Uterus (tissue), 4 donors: ENCODE measurements around the gene NEK10. TPM values are rescaled to one million over a fixed set of nuclear protein-coding genes. Genes with fewer than 3 reads are reported as not detected.

ENCODE experiments used
- DNase-seq, 2 donors: peaks; one replicate each; pipeline ENCODE4 v3.0.0-alpha.2; 2019 to 2020
- H3K27ac ChIP-seq, 2 donors: fragments of 200-600 bp; sonication (generic); 1 replicate in 1 of 2; 2 replicates in 1 of 2; pipeline ENCODE4 v1.5.1; 2016 to 2018
- H3K27me3 ChIP-seq, 2 donors: fragments of 200-600 bp; sonication (generic); one replicate each; pipeline ENCODE4 v1.5.1; 2018 to 2019; ENCODE audit warnings: control low read depth in 1 of 2
- H3K36me3 ChIP-seq, 2 donors: fragments of 200-600 bp; sonication (generic); one replicate each; pipeline ENCODE4 v1.5.1; 2019; ENCODE audit warnings: control low read depth in 1 of 2
- H3K4me1 ChIP-seq, 2 donors: fragments of 200-600 bp; sonication (generic); one replicate each; pipeline ENCODE4 v1.5.1; 2018 to 2019; ENCODE audit warnings: control low read depth in 1 of 2
- H3K4me3 ChIP-seq, 2 donors: fragments of 200-600 bp; sonication (generic); 1 replicate in 1 of 2; 2 replicates in 1 of 2; pipeline ENCODE4 v1.5.1; 2018 to 2019; ENCODE audit warnings: mild to moderate bottlenecking in 1 of 2
- H3K9me3 ChIP-seq, 2 donors: fragments of 200-600 bp; sonication (generic); one replicate each; pipeline ENCODE4 v1.5.1; 2019; ENCODE audit warnings: control low read depth in 1 of 2
- CTCF ChIP-seq, 4 experiments: fragments of 200-600 bp in 2 of 4; fragments of 450-650 bp in 2 of 4; sonication (generic) in 2 of 4; IDR thresholded peaks; one replicate each; pipeline ENCODE4 v1.5.1; 2016 to 2019; ENCODE audit warnings: antibody characterized with exemption in 4 of 4, mild to moderate bottlenecking in 2 of 4, moderate library complexity in 1 of 4
- POLR2A ChIP-seq, 2 donors: fragments of 450-650 bp; IDR thresholded peaks; one replicate each; pipeline ENCODE4 v1.6.1; 2016; ENCODE audit warnings: antibody characterized with exemption in 2 of 2, mild to moderate bottlenecking in 1 of 2, moderate library complexity in 1 of 2
- intact Hi-C: fragments of 100-400 bp; cut with DNase I; formaldehyde crosslinking; loops from one replicate; pipeline ENCODE4 v1.15.1; 2023; ENCODE audit warnings: low total_unique reads
- total RNA-seq, 4 donors: library from RNA; depleted of rRNA in 3 of 4; stranded (reverse); fragments of >200 nt in 3 of 4; gene quantifications; one replicate each; pipeline versions ENCODE4 v1.1.0 to v1.2.4, GENCODE V29; 2014 to 2023
- donor health status: DM: yes; HTN: yes; CAD: no.

NEK10 gene
- total RNA-seq, 4 donors from 2014 or later, result under 0.01 to 8.3 (median 0.83) TPM

DNA sequence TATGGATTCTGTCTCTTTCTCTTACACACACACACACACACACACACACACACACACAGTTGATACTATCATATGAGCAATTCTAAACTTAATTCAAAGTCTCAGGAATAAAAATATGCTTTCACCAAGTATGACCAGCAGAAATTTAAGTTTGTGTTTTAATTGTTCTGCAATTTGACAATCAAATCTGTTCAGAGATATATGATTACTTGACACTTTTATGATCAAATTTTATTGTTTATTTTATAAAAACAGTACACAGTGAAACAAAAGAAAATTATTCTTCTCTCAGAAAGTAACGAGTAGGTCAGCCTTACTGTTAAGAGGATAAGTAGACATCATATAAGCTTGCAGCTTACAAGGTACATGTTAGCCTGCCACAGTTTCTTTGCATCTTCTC is 114.3 kb downstream of the NEK10 start:
- no peak for TF ChIP-seq POLR2A (IDR thresholded peaks at IDR 0.05)
- no peak for TF ChIP-seq CTCF (IDR thresholded peaks at IDR 0.05)
- DNase-seq, result no peak
- intact Hi-C loops, result no loop called here
- Histone ChIP-seq H3K4me3 (no peak overlapping the region), H3K36me3 (no peaks in the 10 kb centered on the region), H3K4me1 (no peaks in the 10 kb centered on the region), H3K9me3 (no peaks in the 10 kb centered on the region), H3K27me3 (no peaks in the 10 kb centered on the region), H3K27ac (no peak overlapping the region)

DNA sequence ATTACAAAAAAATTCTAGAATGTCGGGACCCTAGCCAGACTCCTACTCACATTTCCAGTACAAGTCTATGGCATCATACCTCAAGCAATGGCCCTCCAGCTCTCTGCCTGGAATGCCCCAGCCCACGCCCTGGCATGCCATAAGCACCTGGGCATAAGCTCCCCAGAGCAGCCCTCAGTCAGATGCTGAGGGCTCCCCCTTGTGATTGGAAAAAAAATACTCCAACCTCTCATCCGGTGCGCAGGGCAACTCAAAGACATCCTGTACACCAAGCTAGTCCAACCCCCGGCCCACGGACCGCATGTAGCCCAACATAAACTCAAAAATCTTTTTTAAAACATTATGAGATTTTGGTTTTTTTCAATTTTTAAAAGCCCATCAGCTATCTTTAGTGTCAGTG is 115.4 kb downstream of the NEK10 start:
- DNase-seq, result no peak

GRCh38 chr3:27253391-27253790 is 115.8 kb downstream of the NEK10 start:
- no peaks in the 10 kb centered on the region for H3K4me1 ChIP-seq
- DNase-seq, result no peak
- H3K27ac ChIP-seq, result no peak overlapping the region
- no peaks in the 10 kb centered on the region for H3K27me3 ChIP-seq
- no peaks in the 10 kb centered on the region for H3K36me3 ChIP-seq
- TF ChIP-seq CTCF (IDR thresholded peaks at IDR 0.05) (no peak), POLR2A (IDR thresholded peaks at IDR 0.05) (no peak)
- intact Hi-C loops, result no loop called here
- H3K9me3 ChIP-seq, result no peaks in the 10 kb centered on the region
- no peak overlapping the region for H3K4me3 ChIP-seq

More for the DNA sequence above, 115.4 kb downstream of the NEK10 start:
- Histone ChIP-seq H3K9me3 (no peaks in the 10 kb centered on the region), H3K4me1 (no peaks in the 10 kb centered on the region), H3K27ac (no peak overlapping the region), H3K36me3 (no peaks in the 10 kb centered on the region), H3K27me3 (no peaks in the 10 kb centered on the region), H3K4me3 (no peak overlapping the region)
- TF ChIP-seq POLR2A (IDR thresholded peaks at IDR 0.05) (no peak), CTCF (IDR thresholded peaks at IDR 0.05) (no peak)
- intact Hi-C loops, result no loop called here

DNA sequence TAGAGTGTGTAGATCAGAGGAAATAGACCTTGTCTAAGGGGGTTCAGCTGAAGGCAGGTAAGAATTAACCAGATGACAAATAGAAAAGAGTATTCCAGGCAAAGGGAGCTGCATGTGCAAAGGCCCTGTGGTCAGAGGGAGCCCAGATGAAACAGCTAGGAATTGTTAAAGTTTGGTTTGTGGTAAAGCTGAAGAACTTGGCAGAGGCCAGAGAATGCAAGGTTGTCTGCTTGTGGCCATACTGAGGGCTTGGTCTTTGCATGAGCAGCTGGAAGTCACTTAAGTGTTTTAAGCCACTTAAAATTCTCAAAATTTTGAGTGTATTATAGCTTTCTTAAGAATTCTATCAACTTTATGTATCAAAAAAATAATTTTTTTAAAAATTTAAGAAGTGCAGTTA is 116.5 kb downstream of the NEK10 start:
- Histone ChIP-seq H3K4me1 (no peaks in the 10 kb centered on the region), H3K36me3 (no peaks in the 10 kb centered on the region), H3K27ac (no peak overlapping the region), H3K9me3 (no peaks in the 10 kb centered on the region), H3K4me3 (no peak overlapping the region), H3K27me3 (no peaks in the 10 kb centered on the region)
- intact Hi-C loops, result no loop called here
- no peak for TF ChIP-seq POLR2A (IDR thresholded peaks at IDR 0.05)
- TF ChIP-seq CTCF (IDR thresholded peaks at IDR 0.05), result no peak
- no peak for DNase-seq

GRCh38 chr3:27244374-27244773 is 124.8 kb downstream of the NEK10 start:
- H3K9me3 ChIP-seq, result no peaks in the 10 kb centered on the region
- H3K4me1 ChIP-seq, result no peaks in the 10 kb centered on the region
- no peaks in the 10 kb centered on the region for H3K36me3 ChIP-seq
- H3K27ac ChIP-seq, result no peak overlapping the region
- no peaks in the 10 kb centered on the region for H3K27me3 ChIP-seq
- DNase-seq, result no peak
- intact Hi-C loops, result no loop called here
- H3K4me3 ChIP-seq, result no peak overlapping the region
- TF ChIP-seq POLR2A (IDR thresholded peaks at IDR 0.05), result no peak
- TF ChIP-seq CTCF (IDR thresholded peaks at IDR 0.05), result no peak
